GM21528 (cell line): ENCODE data around the gene PJA2.
"Not testable (repeated sequence)": the region's sequence is repeated elsewhere in the genome, so short reads cannot be mapped to it uniquely, and the experiment has no call there.

ENCODE experiments used
- ATAC-seq: cut with Tn5 transposase; IDR thresholded peaks from one replicate; pipeline ENCODE4 v1.9.1; 2021; ENCODE audit warnings: mild to moderate bottlenecking, moderate library complexity; ENCODE audit not compliant: unreplicated experiment, low FRiP score

Gene PJA2

GRCh38 chr5:109409844-109410388 is at the start of gene PJA2:
Gene PJA2 (minus strand): TSS chr5:109409974. CDS start chr5:109383433, 26,541 bp downstream.
- ATAC-seq = peak; percentile 83

- ATAC-seq = peak; percentile 98
Observed at GRCh38 chr5:109455598-109456096, 45.9 kb upstream of the PJA2 start.

DNA sequence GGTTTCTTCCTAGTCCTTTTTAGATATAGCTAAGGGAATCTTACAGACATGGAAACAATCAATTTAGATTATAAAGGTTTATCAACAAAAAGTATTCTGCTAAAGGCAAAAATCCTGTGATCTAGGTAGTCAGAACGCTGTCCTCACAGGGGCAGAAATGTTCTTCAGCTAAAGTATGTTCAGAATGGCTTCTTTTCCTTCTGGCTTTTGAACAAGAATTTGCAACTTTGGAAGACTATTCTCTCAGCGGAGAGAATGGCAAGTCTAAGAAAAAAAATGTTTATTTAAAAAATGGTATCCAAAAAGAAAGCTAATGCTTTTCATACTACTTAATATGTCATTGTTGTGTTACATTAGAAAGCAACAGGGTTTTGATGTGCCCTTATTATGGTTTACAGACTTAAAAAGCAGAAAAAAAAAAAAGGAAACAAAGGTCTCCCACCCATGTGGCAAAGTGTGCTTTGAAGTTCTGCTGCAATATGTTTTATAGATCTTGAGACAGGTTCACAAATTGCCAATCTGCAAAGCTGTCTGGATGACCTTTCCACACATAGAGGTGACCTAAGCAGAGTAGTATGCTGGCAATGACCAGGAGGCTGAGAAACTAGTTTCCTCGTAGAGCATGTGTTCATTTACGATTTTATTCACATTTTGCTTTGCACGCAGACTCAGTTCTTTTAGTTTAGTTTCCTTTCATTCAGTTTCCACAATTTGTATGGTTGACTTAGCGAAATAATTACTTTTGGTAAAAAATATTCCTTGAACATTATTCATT is 45.1 kb upstream of the PJA2 start:
- no peak for ATAC-seq

- ATAC-seq = no peak
Observed at GRCh38 chr5:109453251-109453650, 43.5 kb upstream of the PJA2 start.

DNA sequence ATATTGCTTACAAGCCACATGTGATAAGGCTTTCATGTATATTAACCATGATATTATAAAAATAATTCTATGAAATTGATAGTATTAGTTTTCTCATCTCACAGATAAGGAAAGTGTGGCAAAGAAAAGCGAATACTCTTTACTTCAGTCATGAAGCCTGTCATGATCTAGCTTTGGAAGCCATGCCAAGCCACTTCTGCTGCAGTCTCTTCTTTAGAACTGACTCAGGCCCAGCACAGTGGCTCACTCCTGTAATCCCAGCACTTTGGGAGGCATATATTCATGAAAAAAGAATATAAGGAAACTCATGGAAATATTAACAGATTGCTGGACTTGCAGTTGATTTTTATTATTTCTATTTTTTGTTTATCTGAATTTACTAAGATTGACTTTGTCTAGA is 42.9 kb upstream of the PJA2 start:
- ATAC-seq = no peak

DNA sequence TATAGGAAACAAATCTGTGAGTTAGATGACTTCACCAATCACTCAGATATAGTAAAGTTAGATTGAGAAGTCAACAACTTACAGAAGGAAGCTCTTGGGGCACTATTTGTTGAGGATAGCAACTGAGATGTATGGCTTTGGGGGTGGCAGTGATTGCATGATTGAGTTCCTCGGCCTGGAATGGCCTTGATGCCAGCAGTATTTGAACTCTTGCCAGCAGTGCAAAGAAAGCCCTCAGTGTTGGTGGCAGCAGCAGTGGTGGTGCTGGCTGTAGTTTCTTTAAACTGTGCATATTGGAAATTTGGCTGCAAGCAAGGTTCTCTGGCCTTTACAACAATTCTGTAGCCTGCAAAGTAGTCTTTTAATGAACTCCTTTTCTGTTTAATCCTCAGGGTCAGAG is 41.4 kb upstream of the PJA2 start:
- ATAC-seq = no peak

GRCh38 chr5:109450129-109450877 is 40.5 kb upstream of the PJA2 start:
- ATAC-seq = no peak

DNA sequence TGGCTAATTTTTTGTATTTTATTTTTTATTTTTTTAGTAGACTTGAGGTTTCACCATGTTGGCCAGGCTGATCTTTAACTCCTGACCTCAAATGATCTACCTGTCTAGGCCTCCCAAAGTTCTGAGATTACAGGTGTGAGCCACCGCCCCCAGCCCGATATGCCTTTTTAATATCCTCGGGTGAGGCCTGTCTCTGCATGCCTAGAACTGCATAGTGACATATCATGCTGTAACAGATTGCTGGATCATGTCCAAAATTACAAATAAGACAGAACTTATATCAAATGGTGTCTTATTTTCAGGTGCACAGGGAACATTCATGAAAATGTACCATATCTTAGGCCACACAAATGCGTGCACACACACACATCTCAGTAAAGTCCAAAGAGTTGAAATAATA is 39.1 kb upstream of the PJA2 start:
- ATAC-seq = no peak

- no peak for ATAC-seq
Observed at GRCh38 chr5:109439590-109439989, 29.8 kb upstream of the PJA2 start.

GRCh38 chr5:109426075-109426474 is 16.3 kb upstream of the PJA2 start:
- no peak for ATAC-seq

- ATAC-seq = not testable (repeated sequence)
Observed at GRCh38 chr5:109425521-109425920, 15.7 kb upstream of the PJA2 start.

DNA sequence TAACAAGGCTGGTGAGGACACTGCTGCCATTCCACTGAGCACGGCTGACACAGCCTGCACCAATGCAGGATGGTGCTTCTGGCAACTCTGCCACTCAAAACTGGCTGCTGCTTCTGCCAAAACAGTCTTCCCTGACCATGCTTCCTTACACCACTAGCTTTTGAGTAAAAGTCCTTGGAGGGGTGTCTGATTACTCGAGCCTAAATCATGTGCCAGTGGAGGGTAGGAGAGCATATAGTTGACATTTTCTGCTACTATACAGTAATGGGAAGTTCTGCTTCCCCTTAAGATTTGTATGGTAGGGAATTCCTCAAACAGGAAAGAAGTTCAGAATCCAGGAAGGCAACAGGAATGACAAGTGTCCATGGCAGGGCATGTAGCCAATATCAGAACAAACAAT is 12.2 kb upstream of the PJA2 start:
- ATAC-seq = no peak

- ATAC-seq = no peak
Observed at GRCh38 chr5:109418712-109419352, 9.1 kb upstream of the PJA2 start.

DNA sequence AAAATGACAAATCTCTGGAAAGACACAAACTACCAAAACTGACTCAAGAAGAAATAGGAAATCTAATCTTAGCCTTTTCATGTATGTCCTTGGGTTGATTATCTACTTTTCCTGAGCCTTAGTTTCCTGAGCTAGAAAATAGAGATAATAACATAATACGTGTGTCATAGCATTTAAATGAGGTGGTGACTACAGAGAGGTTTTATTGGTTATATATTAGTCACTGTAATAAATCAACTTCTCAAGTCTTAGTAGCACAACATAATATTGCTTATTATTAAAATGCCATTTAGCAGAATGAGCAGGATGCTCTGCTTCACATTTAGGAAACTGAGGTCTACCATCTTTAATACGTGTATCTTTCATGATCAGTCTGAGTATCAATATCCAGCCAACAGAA is 7.1 kb upstream of the PJA2 start:
- ATAC-seq = no peak

- ATAC-seq = not testable (repeated sequence)
Observed at GRCh38 chr5:109413921-109414461, 4.2 kb upstream of the PJA2 start.

DNA sequence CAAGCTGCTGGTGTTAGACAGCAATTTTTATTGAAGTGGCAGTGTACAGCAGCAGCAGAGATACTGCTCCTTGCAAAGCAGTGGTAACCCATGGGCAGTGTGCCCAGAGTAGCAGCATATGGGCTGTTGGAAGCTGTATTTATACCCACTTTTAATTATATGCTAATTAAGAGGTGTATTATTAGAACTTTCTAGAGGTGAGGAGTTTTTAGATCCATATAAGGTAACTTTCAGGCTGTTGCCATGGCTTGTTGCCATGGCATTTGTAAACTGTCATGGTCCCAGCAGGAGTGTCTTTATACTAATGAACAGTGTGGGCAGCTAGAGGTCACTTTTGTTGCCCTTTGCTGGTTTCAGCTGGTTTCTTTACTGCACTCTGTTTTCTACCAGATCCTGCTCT is 3.7 kb upstream of the PJA2 start:
- ATAC-seq = no peak

DNA sequence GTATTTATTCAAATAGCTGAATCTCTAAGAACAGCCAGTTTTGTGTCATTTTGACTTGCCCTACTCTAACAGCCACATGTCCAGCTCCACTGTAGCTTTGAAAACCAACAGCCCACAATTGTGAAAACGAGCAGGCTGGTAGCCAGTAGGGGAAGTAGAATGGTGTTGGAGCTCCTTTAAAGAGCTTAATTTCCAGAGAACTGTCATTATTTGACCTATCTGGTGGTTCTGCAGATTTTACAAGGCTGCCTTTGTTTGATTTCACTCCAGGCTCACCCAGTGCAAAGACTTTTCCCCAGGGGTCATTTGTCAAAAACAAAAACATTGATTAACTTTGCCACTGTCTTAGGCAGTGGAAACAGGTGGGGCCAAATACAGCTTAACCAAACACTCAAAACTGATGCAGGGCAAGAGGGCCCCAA is 3.2 kb upstream of the PJA2 start:
- ATAC-seq = no peak

DNA sequence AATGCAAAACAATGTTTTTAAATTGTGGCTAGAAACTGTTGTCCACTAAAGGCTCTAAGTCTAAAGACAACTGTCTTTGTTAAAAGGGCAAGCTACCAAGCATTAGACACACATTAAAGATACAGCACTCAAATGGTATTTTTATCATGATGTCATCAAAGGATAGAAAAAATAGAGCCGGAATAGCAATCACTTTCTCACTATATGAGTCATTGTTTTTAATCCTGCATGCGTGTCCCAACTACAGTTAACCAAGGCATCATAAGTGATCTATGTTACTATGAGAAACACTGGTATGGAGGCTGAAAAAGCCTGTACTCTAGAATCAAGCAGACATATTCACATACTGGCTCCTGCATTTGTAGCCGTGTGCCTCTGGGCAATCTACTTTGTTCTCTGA is 1.9 kb upstream of the PJA2 start:
- ATAC-seq = no peak

DNA sequence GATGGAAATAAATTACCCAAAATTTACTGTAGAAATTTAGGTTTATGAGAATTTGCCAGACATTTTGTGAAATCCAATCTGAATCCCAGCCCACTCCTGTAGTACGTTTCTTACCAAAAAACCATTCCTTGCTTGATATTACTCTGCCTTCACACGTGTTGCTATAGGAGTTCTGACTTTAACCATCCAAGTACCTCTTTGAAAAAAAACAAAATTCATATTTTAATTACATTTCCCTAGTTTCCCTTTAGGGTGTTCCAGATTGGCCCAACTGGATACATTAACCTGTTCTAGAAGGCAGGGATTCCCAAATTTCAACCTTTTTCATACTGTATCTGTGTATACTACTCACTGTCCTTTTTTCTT is 1.4 kb upstream of the PJA2 start:
- no peak for ATAC-seq

- ATAC-seq = peak; percentile 34
Observed at GRCh38 chr5:109410389-109411148, 795 bp upstream of the PJA2 start.
